OCI-LY7 (cell line): ENCODE data around the gene OLA1. TPM values are rescaled to one million over a fixed set of nuclear protein-coding genes. Genes with fewer than 3 reads are reported as not detected.

Source experiments
- BruUV-seq: library from RNA; stranded (reverse); fragments of 400-500 nt; replicated peaks from 2 replicates; lab custom pipeline; 2021; lab: Mats Ljungman, UMichigan
- CTCF ChIA-PET: fragments of 300-600 bp; sonication (Branson Sonifier 250); formaldehyde crosslinking; loops from one replicate; lab custom pipeline; 2022; ENCODE audit warnings: antibody characterized with exemption; ENCODE audit not compliant: unreplicated experiment; lab: Charles Lee
- POLR2A ChIA-PET: fragments of 300-600 bp; sonication (Branson Sonifier 250); formaldehyde crosslinking; loops from one replicate; lab custom pipeline; 2022; ENCODE audit warnings: antibody characterized with exemption; lab: Charles Lee
- DNase-seq: peaks from one replicate; pipeline ENCODE4 v3.0.0-alpha.2; 2015; ENCODE audit warnings: low spot score
- H2AFZ ChIP-seq: fragments of 200-600 bp; sonication (generic), shearing (Covaris generic); 2 replicates; pipeline ENCODE4 v1.6.1; 2014; ENCODE audit warnings: mild to moderate bottlenecking, antibody characterized with exemption, low read length, moderate library complexity
- H3K27ac ChIP-seq: fragments of 200-600 bp; sonication (generic); 2 replicates; pipeline ENCODE4 v1.5.1; 2014; ENCODE audit warnings: mixed run types, low read depth, mild to moderate bottlenecking, moderate library complexity, low read length, inconsistent platforms; ENCODE audit not compliant: poor library complexity, severe bottlenecking
- H3K36me3 ChIP-seq: fragments of 200-600 bp; sonication (generic); 2 replicates; pipeline ENCODE4 v1.6.1; 2014; ENCODE audit warnings: mild to moderate bottlenecking, antibody characterized with exemption, low read length, moderate library complexity, mixed read lengths; ENCODE audit not compliant: insufficient read depth
- H3K4me1 ChIP-seq: fragments of 200-600 bp; sonication (generic); 2 replicates; pipeline ENCODE4 v1.5.1; 2014; ENCODE audit warnings: mild to moderate bottlenecking, low read length; ENCODE audit not compliant: insufficient read depth, poor library complexity, severe bottlenecking
- H3K4me2 ChIP-seq: fragments of 200-600 bp; sonication (generic); 2 replicates; pipeline ENCODE4 v1.6.1; 2014; ENCODE audit warnings: mild to moderate bottlenecking, low read length
- H3K4me3 ChIP-seq: fragments of 200-600 bp; sonication (generic); 2 replicates; pipeline ENCODE4 v1.5.1; 2014; ENCODE audit warnings: mild to moderate bottlenecking, low read depth, low read length; ENCODE audit not compliant: poor library complexity, severe bottlenecking
- H3K79me2 ChIP-seq: fragments of 200-600 bp; sonication (generic); 2 replicates; pipeline ENCODE4 v1.6.1; 2016; ENCODE audit warnings: low read depth, mild to moderate bottlenecking, low read length, moderate library complexity, mixed read lengths; ENCODE audit not compliant: insufficient read depth
- H3K9me2 ChIP-seq: fragments of 200-600 bp; sonication (generic); 2 replicates; pipeline ENCODE4 v1.6.1; 2016; ENCODE audit warnings: mild to moderate bottlenecking, low read length, mixed read lengths; ENCODE audit not compliant: insufficient read depth
- H3K9me3 ChIP-seq: fragments of 200-600 bp; sonication (generic); 2 replicates; pipeline ENCODE4 v1.6.1; 2014; ENCODE audit warnings: mild to moderate bottlenecking, mixed run types, low read length, mixed read lengths
- H4K20me1 ChIP-seq: fragments of 200-600 bp; sonication (generic); 2 replicates; pipeline ENCODE4 v1.6.1; 2014; ENCODE audit warnings: mild to moderate bottlenecking, antibody characterized with exemption, low read length, moderate library complexity, mixed read lengths; ENCODE audit not compliant: insufficient read depth
- CTCF ChIP-seq: fragments of 200-600 bp; sonication (generic); conservative IDR thresholded peaks from 2 replicates; pipeline ENCODE4 v1.5.1; 2014; ENCODE audit warnings: mild to moderate bottlenecking, antibody characterized with exemption, low read length, moderate library complexity, mixed read lengths
- EZH2phosphoT487 ChIP-seq: fragments of 200-600 bp; sonication (generic); IDR thresholded peaks from 2 replicates; pipeline ENCODE4 v1.6.1; 2018; ENCODE audit warnings: low read depth, borderline replicate concordance, mild to moderate bottlenecking, mixed run types, antibody characterized with exemption, low read length, moderate library complexity, mixed read lengths
- intact Hi-C: fragments of 100-400 bp; cut with micrococcal nuclease; formaldehyde crosslinking; loops from one replicate; pipeline ENCODE4 v1.10.0; 2022; ENCODE audit not compliant: unreplicated experiment
- total RNA-seq, 2 experiments: library from RNA; depleted of rRNA in 1 of 2; stranded (reverse); fragments of >200 nt in 1 of 2; shearing (Covaris generic) in 1 of 2; gene quantifications; 2 replicates each; pipeline ENCODE4 v1.2.3, GENCODE V29; 2014 to 2022

Gene OLA1
- total RNA-seq, 2 experiments from 2014 or later = 66.0 to 116 TPM

DNA sequence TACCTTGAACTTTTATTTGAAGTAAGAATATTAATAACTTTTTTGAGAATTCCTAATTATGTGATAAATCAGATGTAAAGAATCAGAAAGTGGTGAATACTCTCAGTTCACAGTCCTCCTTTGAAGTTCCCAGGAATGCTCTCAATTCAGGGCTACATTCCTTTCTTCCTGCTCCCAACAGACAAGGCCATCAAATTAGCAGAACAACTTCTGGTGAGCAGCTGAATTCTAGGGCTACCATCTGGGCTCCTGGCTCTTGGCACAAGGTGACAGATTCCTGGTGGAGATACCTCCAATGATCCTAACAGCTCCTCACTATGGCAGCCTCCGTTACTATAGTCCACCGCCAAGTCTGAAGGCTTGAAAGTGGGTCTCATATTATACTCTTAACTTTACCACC is 37.8 kb upstream of the OLA1 start:
- H3K9me3 ChIP-seq = no peaks in the 10 kb centered on the region
- no peak overlapping the region for H3K27ac ChIP-seq
- no TSS peak for BruUV-seq
- H3K9me2 ChIP-seq = no peaks in the 10 kb centered on the region
- no peaks in the 10 kb centered on the region for H4K20me1 ChIP-seq
- ChIA-PET POLR2A (no interaction called here), CTCF (no interaction called here)
- no peaks in the 10 kb centered on the region for H3K36me3 ChIP-seq
- DNase-seq = no peak
- no peak overlapping the region for H2AFZ ChIP-seq
- no peak overlapping the region for H3K4me3 ChIP-seq
- no peak for TF ChIP-seq EZH2phosphoT487
- no peak for TF ChIP-seq CTCF
- H3K4me2 ChIP-seq = no peak overlapping the region
- intact Hi-C loops = no loop called here
- H3K4me1 ChIP-seq = no peaks in the 10 kb centered on the region
- H3K79me2 ChIP-seq = no peaks in the 10 kb centered on the region

DNA sequence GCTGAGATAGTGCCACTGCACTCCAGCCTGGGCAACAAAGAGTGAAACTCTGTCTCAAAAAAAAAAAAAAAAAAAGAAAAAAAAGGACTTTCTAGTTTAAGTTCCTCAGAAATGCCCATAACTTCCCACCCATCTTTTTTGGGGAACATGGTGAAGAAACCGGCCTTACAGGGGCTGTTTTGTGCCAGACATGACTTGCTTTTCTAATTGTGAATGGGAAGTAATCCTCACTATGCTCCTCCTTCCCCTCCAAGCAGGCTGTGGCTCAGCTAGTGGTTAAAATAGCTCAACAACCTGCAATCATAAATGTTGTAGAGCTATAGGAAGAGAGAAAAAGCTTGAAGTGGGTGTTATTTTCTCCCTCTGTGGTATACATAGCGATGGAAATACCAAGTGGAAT is 34.1 kb upstream of the OLA1 start:
- ChIA-PET CTCF (no interaction called here), POLR2A (interaction anchor here (0.9 to 1.7 kb wide), 2 partner anchors 12 to 34 kb away, joined by 4 read pairs; partner anchors contain the start of gene OLA1)
- no TSS peak for BruUV-seq
- Histone ChIP-seq H3K4me1 (no peaks in the 10 kb centered on the region), H3K36me3 (no peaks in the 10 kb centered on the region), H3K27ac (no peak overlapping the region), H3K9me2 (no peaks in the 10 kb centered on the region), H3K4me3 (no peak overlapping the region), H3K79me2 (no peaks in the 10 kb centered on the region), H3K4me2 (no peak overlapping the region), H3K9me3 (no peaks in the 10 kb centered on the region), H2AFZ (no peak overlapping the region), H4K20me1 (no peaks in the 10 kb centered on the region)
- no peak for DNase-seq
- intact Hi-C loops = no loop called here
- TF ChIP-seq CTCF = no peak
- TF ChIP-seq EZH2phosphoT487 = no peak

DNA sequence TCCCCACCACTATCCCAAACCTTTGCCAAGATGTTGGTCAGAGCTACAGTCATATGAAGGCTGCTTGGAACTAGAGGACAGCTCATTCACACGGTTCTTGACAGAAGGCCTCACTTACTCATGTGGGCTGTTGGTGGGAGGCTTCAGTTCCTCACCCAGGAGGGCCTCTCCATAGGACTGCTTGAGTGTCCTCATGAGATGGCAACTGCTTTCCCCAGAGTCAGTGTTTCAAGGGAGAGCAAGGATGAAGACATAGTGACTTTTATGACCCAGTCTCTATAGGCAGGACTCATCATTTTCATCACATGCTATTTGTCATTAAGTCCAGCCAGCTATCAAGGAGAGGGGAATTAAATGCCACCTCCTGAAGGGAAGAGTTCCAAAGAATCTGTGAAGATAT is 33.4 kb upstream of the OLA1 start:
- no peak overlapping the region for H3K4me2 ChIP-seq
- no TSS peak for BruUV-seq
- no peak overlapping the region for H3K4me3 ChIP-seq
- H4K20me1 ChIP-seq = no peaks in the 10 kb centered on the region
- ChIA-PET CTCF (no interaction called here), POLR2A (interaction anchor here (0.9 to 1.7 kb wide), 2 partner anchors 13 to 33 kb away, joined by 4 read pairs; partner anchors contain the start of gene OLA1)
- H3K27ac ChIP-seq = no peak overlapping the region
- H3K9me3 ChIP-seq = no peaks in the 10 kb centered on the region
- no peak for DNase-seq
- no peaks in the 10 kb centered on the region for H3K79me2 ChIP-seq
- H2AFZ ChIP-seq = no peak overlapping the region
- intact Hi-C loops = no loop called here
- TF ChIP-seq CTCF (no peak), EZH2phosphoT487 (no peak)
- no peaks in the 10 kb centered on the region for H3K4me1 ChIP-seq
- H3K9me2 ChIP-seq = no peaks in the 10 kb centered on the region
- H3K36me3 ChIP-seq = no peaks in the 10 kb centered on the region
